ENCODE data around the gene FAM171A1.
"Not testable (repeated sequence)": the region's sequence is repeated elsewhere in the genome, so short reads cannot be mapped to it uniquely, and the experiment has no call there.

- not testable (repeated sequence) for TF ChIP-seq CTCF (optimal IDR thresholded peaks at IDR 0.05 in 1 of 3, IDR thresholded peaks at IDR 0.05 in 1 of 3, conservative IDR thresholded peaks at IDR 0.05 in 1 of 3; ENCODE audit: extremely low read depth in 1 of 3, insufficient read depth in 2 of 3, low read length in 3 of 3); EZH2 (IDR thresholded peaks at IDR 0.05; ENCODE audit: low read length)
These were observed 95.0 kb downstream of the FAM171A1 start for GRCh38 chr10:15276039-15276438.
